ENCODE results near the gene SIRT5. TPM values are rescaled to one million over a fixed set of nuclear protein-coding genes. Genes with fewer than 3 reads are reported as not detected.

SIRT5 gene
- total RNA-seq, 1 experiment from 2014 or later: 13.8 TPM

DNA sequence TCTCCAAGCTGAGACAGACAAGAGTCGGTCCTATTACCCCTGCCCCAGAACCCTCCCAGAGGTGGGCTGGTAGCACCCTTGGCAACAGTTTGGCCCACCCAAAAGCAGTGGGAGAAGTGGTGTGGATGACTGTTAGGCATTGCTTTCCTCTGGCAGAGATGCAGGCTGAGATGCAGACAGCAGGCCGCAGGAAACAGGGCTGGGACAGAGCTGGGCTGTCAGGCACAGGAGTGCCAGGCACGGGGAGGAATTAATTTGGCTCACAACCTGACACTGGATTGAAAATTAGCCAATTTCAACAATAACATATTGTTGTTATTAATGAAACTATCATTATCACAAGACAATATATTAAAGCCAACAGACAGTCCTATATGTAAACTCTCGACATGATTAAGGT lies 15.7 kb upstream of the SIRT5 start:
- Histone ChIP-seq H3K79me2 (ENCODE audit: insufficient read depth, low read length) (no peaks in the 10 kb centered on the region), H3K27ac (ENCODE audit: low read depth, low read length) (no peak overlapping the region), H3K27me3 (ENCODE audit: insufficient read depth, low read length) (no peaks in the 10 kb centered on the region), H3K4me2 (ENCODE audit: low read length) (no peak overlapping the region), H3K9me3 (ENCODE audit: control insufficient read depth in 1 of 2, insufficient read depth in 1 of 2, low read depth in 1 of 2, low read length in 2 of 2) (no peaks in the 10 kb centered on the region), H3K36me3 (ENCODE audit: control insufficient read depth in 1 of 2, insufficient read depth in 2 of 2, low read length in 2 of 2) (no peaks in the 10 kb centered on the region), H4K20me1 (ENCODE audit: insufficient read depth) (no peaks in the 10 kb centered on the region), H3K9ac (ENCODE audit: low read length) (no peak overlapping the region), H3K4me3 (replicated peaks in 1 of 2; ENCODE audit: low read depth in 1 of 2, low read length in 2 of 2) (no peak overlapping the region), H3K9me2 (ENCODE audit: insufficient read depth) (no peaks in the 10 kb centered on the region), H2AFZ (ENCODE audit: low read depth, low read length, poor library complexity, severe bottlenecking) (no peak overlapping the region), H3K4me1 (ENCODE audit: control insufficient read depth in 1 of 2, insufficient read depth in 2 of 2, low read length in 2 of 2) (peaks cover 0 to 3% of the 10 kb centered on the region in 2 experiments; a peak in 1 of 4 replicates)
- no TSS peak for BruUV-seq (replicated peaks)
- ChIA-PET CTCF (interaction anchor here (1.3 kb wide), 1 partner anchor 16 kb away, joined by 5 read pairs; the partner anchor contains the start of gene SIRT5), POLR2A (interaction anchor here (0.8 to 1.6 kb wide), 2 partner anchors 71 to 230 kb away, joined by 3 read pairs; partner anchors contain the start of genes GFOD1 and TBC1D7), RAD21 (ENCODE audit: low non-redundant PET in 1 of 2, low total read pairs in 2 of 2, uncharacterized antibody in 2 of 2, unreplicated experiment in 2 of 2) (no interaction called here)
- TF ChIP-seq, protein P1, sequence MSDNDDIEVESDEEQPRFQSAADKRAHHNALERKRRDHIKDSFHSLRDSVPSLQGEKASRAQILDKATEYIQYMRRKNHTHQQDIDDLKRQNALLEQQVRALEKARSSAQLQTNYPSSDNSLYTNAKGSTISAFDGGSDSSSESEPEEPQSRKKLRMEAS (IDR thresholded peaks at IDR 0.05): no peak
- TF ChIP-seq SIN3A (IDR thresholded peaks at IDR 0.05; ENCODE audit: low read depth): no peak
- TF ChIP-seq, protein P2, sequence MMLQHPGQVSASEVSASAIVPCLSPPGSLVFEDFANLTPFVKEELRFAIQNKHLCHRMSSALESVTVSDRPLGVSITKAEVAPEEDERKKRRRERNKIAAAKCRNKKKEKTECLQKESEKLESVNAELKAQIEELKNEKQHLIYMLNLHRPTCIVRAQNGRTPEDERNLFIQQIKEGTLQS (IDR thresholded peaks at IDR 0.05): no peak
- TF ChIP-seq JUND (IDR thresholded peaks at IDR 0.05): no peak
- no peak for TF ChIP-seq ZFX (IDR thresholded peaks at IDR 0.05)
- no peak for TF ChIP-seq CEBPB (IDR thresholded peaks at IDR 0.05; ENCODE audit: low read depth)
- TF ChIP-seq, protein P3, sequence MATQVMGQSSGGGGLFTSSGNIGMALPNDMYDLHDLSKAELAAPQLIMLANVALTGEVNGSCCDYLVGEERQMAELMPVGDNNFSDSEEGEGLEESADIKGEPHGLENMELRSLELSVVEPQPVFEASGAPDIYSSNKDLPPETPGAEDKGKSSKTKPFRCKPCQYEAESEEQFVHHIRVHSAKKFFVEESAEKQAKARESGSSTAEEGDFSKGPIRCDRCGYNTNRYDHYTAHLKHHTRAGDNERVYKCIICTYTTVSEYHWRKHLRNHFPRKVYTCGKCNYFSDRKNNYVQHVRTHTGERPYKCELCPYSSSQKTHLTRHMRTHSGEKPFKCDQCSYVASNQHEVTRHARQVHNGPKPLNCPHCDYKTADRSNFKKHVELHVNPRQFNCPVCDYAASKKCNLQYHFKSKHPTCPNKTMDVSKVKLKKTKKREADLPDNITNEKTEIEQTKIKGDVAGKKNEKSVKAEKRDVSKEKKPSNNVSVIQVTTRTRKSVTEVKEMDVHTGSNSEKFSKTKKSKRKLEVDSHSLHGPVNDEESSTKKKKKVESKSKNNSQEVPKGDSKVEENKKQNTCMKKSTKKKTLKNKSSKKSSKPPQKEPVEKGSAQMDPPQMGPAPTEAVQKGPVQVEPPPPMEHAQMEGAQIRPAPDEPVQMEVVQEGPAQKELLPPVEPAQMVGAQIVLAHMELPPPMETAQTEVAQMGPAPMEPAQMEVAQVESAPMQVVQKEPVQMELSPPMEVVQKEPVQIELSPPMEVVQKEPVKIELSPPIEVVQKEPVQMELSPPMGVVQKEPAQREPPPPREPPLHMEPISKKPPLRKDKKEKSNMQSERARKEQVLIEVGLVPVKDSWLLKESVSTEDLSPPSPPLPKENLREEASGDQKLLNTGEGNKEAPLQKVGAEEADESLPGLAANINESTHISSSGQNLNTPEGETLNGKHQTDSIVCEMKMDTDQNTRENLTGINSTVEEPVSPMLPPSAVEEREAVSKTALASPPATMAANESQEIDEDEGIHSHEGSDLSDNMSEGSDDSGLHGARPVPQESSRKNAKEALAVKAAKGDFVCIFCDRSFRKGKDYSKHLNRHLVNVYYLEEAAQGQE (IDR thresholded peaks at IDR 0.05; ENCODE audit: low read depth): no peak
- no peak for TF ChIP-seq SP1 (IDR thresholded peaks at IDR 0.05; ENCODE audit: low read depth)
- no peak for TF ChIP-seq POLR2A (IDR thresholded peaks at IDR 0.05; ENCODE audit: borderline replicate concordance, extremely low read depth, insufficient read depth, insufficient read length)
- intact Hi-C loops (cut with micrococcal nuclease): no loop called here
- no peak for ATAC-seq
- no peak for DNase-seq (ENCODE audit: low read depth, low spot score)
